ENCODE measurements around the gene NBPF11.
"Not testable (repeated sequence)": the region's sequence is repeated elsewhere in the genome, so short reads cannot be mapped to it uniquely, and the experiment has no call there.

NBPF11 gene

DNA sequence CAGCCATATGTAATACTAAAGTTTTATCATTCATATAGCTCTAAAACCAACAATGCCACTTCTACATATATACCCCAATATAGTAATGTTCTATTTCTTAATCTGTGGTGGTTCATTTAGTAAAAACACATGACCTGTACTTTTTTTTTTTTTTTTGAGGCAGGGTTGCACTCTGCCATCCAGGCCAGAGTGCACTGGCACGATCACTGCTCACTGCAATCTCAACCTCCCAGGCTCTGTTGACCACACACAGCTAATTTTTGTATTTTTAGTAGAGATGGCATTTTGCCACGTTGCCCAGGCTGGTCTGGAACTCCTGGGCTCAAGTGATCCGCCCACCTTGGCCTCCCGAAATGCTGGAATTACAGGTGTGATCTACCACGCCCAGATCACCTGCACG, 2.1 kb downstream of the NBPF11 start:
- DNase-seq = not testable (repeated sequence)

DNA sequence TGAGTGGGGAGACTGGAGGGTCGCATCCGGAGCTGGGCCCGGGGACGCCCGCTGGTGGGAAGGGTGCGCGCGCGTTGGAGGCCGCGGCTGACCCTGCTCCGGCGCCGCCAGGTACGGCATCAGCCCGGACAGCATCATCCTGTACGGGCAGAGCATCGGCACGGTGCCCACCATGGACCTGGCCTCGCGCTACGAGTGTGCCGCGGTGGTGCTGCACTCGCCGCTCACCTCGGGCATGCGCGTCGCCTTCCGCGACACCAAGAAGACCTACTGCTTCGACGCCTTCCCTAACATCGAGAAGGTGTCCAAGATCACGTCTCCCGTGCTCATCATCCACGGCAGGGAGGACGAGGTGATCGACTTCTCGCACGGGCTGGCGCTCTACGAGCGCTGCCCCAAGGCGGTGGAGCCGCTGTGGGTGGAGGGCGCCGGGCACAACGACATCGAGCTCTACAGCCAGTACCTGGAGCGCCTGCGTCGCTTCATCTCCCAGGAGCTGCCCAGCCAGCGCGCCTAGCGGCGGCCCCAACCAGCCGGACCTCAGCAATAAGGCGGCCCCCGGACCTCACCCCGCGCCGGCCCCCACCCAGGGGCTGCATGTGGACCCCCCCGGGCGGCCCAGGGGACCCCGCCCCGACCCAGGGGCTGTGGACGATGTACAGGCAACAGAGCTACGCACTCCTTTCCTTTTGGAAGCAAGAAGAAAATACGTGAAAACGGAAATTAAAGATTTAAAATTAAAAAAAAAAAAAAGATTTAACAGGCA, 2.8 kb downstream of the NBPF11 start:
- not testable (repeated sequence) for DNase-seq

DNA sequence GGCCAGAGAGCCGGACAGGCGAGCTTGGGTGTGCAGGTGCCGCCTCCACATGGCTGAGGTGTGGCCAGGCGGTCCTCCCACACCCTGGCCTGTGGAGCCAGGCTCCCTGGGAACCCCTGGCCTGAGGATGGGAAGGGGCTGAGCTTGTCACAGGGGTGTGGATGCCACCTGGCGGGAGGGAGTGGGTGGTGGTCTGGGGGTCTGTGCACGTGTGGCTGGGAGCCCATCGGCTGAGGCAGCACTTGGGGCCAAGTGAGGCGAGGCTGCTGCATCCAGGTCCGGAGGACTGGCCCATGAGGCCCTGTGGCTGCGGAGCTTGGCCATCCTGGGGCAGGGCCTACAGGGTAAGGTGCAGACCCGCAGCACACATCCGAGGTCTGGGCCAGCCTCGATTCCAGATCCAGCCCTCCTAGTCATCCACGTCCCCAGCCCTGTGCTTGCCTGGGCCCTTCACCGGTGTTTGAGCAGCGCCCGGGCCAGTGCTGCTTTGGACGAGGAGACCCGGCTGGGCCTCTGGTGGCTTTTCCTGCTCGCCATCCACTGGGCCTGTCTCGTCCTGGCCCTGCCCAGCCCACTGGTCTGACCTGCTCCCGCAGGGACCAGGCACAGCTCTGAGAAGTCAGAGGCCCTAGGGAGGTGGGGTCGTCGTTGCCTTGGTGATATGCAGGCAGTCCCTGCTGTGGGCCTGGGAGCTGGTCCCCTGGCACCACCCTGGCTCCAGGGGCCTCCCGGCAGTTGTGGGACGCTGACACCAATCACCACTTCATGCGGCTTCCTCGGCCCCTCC, 4.8 kb downstream of the NBPF11 start:
- DNase-seq = not testable (repeated sequence)

DNA sequence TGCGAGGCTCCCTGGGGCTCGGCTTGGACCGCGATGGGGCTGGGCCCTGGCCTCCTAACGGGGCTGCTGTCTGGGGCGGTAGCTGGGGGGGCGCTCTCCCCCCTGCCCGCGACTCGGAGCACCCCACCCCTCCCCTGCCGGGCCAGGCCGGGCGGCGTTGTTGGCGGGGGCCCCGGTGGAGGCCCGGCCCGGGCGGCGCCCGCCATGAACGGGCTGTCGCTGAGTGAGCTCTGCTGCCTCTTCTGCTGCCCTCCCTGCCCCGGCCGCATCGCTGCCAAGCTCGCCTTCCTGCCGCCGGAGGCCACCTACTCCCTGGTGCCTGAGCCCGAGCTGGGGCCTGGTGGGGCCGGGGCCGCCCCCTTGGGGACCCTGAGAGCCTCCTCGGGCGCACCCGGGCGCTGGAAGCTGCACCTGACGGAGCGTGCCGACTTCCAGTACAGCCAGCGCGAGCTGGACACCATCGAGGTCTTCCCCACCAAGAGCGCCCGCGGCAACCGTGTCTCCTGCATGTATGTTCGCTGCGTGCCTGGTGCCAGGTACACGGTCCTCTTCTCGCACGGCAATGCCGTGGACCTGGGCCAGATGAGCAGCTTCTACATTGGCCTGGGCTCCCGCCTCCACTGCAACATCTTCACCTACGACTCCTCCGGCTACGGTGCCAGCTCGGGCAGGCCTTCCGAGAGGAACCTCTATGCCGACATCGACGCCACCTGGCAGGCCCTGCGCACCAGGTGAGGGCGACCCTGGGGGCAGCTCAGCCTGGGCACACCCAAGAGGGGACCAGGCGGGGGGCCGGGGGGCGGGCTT, 5.7 kb downstream of the NBPF11 start:
- not testable (repeated sequence) for DNase-seq

DNA sequence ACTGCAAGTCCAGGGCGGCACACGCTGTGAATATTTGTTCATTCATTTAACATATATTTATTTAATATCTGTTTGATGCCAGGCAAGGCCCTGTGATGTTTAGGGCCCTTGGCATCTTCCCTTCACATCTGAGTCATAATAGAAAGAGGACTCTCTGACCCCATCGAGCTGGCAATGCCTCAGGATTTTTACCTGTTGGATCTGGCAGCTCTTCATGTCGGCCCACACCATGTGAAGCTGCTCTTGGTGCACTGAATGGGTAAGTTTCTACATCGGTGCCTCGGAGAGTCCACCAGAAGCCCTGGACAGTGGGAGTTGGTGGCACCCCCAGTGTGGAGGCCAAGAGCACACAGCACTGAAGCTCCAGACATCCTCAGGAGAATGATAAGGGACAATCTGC, 8.9 kb downstream of the NBPF11 start:
- DNase-seq = not testable (repeated sequence)

DNA sequence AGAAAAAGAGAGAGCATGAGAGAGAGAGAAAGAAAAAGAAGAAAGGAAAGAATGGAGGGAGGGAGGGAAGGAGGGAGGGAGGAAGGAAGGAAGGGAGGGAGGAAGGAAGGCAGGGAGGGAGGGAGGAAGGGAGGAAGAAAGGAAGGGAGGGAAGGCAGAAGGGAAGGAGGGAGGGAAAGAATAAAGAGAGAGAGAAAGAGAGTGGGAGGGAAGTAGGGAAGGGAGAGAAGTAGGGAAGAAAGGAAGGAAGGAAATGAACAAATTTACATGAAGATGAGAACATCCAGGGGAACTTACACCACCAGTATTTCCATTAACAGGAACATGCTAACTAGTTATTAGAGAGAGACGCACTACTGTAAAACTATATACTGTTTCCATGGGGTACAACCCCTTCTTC, 10.1 kb downstream of the NBPF11 start:
- not testable (repeated sequence) for DNase-seq

DNA sequence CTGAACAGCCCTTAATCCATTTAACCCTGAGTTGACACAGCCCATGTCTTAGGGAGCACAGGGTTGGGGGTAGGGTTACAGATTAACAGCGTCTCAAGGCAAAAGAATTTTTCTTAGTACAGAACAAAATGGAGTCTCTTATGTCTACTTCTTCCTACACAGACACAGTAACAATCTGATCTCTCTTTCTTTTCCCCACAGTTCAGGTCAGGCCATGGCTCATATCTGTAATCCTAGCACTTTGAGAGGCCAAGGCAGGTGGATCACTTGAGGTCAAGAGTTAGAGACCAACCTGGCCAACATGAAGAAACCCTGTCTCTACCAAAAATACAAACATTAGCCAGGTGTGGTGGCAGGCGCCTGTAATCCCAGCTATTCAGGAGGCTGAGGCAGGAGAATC, 13.5 kb downstream of the NBPF11 start:
- DNase-seq = not testable (repeated sequence)

DNA sequence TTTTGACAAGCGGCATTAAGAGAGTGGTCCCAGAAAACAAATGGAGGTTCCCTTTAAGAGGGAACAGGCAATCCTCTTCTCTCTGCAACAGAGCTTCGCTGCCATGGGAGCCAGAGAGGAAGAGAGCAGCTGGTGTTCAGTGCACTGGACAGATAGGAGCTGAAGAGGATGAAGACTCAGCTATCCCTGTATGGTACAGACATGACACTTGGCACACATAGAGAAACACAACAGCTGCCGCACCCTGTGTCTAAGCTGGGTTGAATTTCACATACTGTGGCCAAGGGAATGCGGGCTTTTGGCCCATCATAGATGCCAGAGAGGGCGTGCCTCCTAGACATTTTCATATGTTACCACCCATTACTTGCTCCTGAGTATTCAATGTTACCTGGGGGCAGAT, 29.7 kb downstream of the NBPF11 start:
- not testable (repeated sequence) for DNase-seq

DNA sequence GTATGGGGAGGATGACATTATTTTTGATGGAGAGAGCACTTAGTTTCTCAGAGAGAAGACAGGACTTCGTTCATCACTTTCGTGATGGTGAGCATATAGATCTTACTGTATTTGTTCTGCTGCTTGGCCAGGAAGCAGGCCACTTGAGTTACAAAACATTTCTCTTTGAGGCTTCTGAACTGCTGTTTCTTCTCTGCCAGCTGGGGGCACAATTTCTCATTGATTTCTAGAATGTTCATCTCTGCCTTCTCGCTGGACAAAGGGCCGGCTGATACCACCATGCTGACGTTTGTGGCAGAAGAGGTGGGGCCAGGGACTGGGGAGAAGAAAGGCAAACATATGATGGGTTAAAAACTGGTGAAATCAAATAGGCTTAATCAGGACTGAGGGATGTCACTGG, 31.7 kb downstream of the NBPF11 start:
- DNase-seq = not testable (repeated sequence)

DNA sequence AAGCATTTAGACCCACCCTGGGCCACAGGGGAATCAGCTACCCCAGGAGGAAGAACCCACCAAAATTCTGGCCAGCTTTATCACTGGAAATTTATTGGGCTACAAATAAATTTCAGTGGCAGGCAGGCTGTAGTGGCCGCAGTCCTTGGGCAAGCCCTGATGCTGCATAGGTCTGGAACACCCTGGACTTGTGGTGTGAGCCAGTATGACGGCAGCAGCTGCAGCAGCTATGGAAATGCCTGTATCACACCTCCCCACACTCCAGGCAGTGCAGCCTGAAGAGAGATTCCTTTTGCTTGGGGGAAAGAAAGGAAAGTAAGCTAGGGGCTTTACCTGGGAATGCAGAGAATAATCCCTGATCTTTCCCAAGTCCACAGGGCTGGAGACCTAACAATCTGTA, 56.3 kb downstream of the NBPF11 start:
- not testable (repeated sequence) for DNase-seq

DNA sequence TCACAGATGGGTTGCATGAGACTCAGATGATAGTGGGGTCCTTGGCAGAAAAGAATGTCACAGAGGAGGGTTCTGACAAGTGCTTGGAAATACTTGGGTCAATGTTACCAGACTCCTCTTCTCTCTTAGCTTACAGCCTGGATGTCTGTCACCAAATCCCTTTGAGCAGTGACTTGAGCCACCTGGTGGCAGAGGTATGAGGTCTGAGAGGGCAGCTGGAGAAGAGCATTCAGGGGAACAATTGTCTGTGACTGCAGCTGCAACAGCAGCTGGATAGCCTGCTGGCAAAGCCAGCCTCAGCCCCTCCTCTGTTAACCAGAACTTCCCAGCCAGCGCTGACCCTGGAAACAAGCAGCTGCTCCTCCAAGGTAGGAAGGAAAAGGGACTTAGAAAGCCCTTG, 65.9 kb downstream of the NBPF11 start:
- not testable (repeated sequence) for DNase-seq

DNA sequence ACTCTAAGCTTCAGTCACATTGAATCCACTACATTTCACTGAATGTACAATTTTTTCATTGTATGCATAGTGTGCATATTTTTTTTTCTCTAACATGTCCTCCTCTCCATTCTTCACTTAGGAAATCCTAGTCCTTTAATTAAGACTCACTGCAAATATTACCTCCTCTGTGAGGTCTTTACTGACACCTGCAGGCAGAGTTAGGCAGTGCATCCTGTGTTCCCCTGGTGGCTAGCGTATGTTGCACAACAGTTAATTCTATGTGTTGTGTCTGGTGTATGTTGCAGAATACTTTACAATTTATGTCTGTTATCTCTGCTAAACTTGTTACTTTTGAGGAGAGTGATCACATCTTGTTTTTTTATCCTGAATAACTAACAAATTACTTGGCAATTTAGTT, 70.9 kb downstream of the NBPF11 start:
- not testable (repeated sequence) for DNase-seq

DNA sequence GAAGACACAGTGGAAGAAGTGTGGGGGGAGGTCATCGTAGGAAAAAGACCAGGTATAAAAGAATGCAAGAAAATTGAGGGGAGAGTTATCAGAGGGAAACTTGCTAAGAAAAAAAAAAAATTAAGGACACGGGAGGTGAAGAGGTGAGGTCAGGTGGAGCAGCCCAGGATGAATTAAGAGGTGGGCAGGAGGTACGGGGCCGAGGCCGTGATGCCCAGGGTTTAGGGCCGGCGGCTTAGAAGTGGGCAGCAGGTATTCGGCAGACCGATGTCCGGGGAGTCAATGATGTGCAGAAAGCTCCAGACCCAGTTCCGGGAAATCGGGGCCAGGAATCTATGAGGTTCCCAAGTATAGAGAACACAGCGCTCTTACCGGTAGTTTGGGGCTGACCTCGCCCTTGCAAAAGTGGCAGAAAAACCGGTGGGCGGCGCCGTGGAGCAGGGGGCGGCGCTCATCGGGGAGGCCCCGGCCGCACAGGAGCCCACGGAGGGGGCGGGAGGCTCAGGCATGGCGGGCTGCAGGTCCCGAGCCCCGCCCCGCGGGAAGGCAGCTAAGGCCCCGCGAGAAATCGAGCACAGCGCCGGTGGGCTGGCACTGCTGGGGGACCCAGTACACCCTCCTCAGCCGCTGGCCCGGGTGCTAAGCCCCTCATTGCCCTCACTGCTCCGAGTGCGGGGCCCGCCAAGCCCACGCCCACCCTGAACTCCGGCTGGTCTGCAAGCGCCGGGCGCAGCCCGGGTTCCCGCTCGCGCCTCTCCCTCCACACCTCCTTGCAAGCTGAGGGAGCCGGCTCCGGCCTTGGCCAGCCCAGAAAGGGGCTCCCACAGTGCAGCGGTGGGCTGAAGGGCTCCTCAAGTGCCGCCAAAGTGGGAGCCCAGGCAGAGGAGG, 73.2 kb downstream of the NBPF11 start:
- not testable (repeated sequence) for DNase-seq

DNA sequence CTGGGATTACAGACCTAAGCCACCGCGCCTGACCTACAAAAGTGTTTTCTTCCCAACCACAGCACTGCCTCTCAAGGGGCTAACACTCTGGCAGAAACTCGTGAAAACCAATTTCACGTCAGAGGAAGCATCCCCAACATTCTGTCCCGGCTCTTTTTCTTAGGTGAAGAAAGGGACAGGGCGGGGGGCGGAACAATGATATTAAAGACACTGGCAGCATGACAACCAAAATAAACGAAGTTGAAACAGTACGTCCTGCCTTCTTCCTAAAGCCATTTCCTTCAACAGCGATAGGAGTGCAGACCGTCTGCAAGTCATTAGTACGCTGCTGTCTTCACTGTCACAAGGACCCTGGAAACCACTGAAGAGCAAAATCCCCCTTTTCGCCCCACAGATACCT, 74.0 kb downstream of the NBPF11 start:
- not testable (repeated sequence) for DNase-seq

DNA sequence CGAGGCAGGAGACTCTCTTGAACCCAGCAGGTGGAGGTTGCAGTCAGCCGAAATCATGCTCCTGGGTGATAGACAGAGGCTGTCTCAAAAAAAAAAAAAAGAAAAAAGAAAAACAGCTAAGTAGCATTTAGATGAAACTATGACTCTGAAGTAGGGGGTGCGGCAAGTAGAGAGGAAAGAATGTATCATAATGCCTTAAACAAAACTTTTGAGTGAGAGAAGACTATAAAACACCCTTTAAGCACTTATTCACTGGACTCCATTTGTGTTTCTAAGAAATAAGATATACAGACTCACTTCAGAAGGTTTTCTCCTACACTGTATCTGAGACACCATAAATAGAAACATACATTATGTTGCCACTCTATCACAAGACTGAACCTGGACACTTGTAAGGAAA, 74.6 kb downstream of the NBPF11 start:
- not testable (repeated sequence) for DNase-seq

DNA sequence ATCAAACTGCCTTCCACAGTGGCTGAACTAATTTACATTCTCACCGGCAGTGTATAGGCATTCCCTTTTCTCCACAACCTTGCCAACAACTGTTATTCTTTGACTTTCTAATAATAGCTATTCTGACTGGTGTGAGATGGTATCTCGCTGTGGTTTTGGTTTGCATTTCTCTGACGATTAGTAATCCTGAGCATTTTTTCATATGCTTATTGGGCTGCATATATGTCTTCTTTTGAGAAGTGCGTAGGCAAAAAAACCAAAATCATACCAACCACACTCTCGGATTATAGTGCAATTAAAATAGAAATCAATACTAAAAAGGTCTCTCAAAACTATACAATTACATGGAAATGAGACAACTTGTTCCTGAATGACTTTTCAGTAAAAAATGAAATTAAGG, 78.7 kb downstream of the NBPF11 start:
- not testable (repeated sequence) for DNase-seq

DNA sequence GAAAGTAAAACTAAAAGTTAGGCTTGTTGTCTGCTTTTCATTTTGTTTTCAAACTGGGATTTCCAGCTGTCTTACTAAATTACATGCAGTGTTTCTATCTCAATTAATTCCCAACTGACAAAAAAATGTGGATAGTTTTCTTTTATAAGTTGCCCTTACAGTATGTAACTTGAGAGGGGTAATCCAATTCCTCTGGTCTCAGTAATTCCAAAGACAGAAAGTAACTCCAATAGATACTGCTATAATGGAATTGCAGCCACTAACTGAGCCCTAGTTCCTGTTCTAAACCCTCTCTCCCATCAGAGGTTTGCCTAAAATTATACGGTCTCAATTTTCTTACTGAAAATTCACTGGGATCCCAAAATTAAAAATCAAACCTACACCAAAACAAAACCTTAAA, 83.5 kb downstream of the NBPF11 start:
- not testable (repeated sequence) for DNase-seq

DNA sequence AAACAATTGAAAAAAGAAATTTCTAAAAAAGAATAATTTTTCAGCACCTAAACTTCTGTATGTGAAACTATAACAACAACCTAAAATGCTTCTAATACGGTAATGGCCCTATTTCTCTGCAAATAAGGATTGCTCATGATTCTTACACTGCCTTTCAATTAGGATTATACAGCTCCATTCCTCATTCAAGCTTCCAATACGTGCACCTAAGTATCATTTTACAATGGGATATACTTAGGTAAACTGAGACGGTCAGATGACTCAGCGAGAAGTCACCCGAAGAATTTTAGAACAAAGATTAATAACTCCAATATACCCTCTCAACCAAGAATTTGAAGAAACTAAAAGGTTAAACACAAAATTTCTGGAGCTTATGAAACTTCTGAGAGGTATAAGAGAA, 83.9 kb downstream of the NBPF11 start:
- DNase-seq = not testable (repeated sequence)

DNA sequence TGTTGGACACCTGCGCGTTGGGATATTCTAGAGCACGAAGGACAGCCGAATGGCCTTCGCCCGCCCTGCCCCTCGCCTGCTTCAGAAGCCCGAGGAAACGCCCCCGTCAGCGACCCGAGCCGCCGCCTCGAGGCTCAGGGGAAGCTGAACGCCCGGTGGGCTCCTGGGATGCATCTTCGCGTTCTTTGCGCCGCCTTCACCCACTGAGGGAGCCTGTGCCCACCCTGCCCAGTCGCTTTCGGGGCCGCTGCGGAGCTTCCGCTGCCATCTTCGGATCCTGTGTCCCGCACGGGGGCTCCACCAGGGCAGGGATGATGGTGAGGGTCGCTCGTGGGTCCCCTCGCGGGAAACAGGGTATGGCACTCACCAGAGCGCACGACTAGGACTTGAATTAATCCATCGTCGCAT, 91.8 kb downstream of the NBPF11 start:
- DNase-seq = not testable (repeated sequence)

DNA sequence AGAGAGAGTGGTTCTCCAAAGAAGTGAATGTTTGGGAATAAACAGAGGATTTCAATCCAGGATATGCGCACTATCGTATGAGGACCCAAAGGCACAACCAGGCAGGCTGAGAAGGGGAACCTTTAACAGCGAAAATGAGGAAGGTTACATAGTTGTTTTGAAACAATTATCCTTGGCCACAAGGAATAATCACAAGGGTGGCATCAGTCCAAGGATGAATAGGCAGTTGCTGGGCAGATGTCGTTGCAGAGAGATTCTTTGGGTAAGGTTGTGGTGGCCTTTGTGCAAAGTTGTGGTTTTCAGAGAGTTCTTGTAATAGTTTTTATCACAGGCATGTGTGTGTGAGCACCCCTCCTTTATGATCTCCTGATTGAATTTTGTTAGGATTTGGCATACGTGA, 94.7 kb downstream of the NBPF11 start:
- DNase-seq = not testable (repeated sequence)

Data from CD4-positive, alpha-beta T cell treated with Interleukin-6 for 4 hours (primary cell).